Gastrocnemius medialis (tissue), 4 donors: Measurements from ENCODE around the gene HHATL.
A peak's percentile ranks its signal among the peaks of the same experiment; 100 is the strongest.

Experiments used
- CTCF ChIP-seq, 5 experiments: fragments of 450-650 bp in 3 of 5; fragments of 200-600 bp in 2 of 5; sonication (generic) in 2 of 5; IDR thresholded peaks in 4 of 5; conservative IDR thresholded peaks in 1 of 5; 1 replicate in 4 of 5; 2 replicates in 1 of 5; pipeline ENCODE4 v1.5.1; 2016 to 2019; ENCODE audit warnings: antibody characterized with exemption in 5 of 5, mild to moderate bottlenecking in 3 of 5, moderate library complexity in 3 of 5
- POLR2A ChIP-seq, 2 donors: fragments of 450-650 bp; IDR thresholded peaks; one replicate each; pipeline ENCODE4 v1.6.1; 2017; ENCODE audit warnings: antibody characterized with exemption in 2 of 2, mild to moderate bottlenecking in 2 of 2, moderate library complexity in 2 of 2

GRCh38 chr3:42749753-42750231 is 47.2 kb upstream of the HHATL start:
- TF ChIP-seq CTCF (IDR thresholded peaks at IDR 0.05 in 4 of 5, conservative IDR thresholded peaks at IDR 0.05 in 1 of 5) = peak; percentile 20 to 62 (median 47)
- no peak for TF ChIP-seq POLR2A (IDR thresholded peaks at IDR 0.05)
